NCI-H82 (cell line): Measurements from ENCODE around the gene SLC4A1.

ENCODE experiments used
- DNase-seq: peaks from one replicate; lab custom pipeline; 2025; lab: John Stamatoyannopoulos, UW

Gene SLC4A1

GRCh38 chr17:44205962-44206824 lies 61.7 kb downstream of the SLC4A1 start:
- DNase-seq = no peak

- DNase-seq = no peak
Measured at GRCh38 chr17:44204441-44204882, 63.5 kb downstream of the SLC4A1 start.

- DNase-seq = peak; percentile 89
Measured at GRCh38 chr17:44203731-44204440, 64.0 kb downstream of the SLC4A1 start.

- no peak for DNase-seq
Measured at GRCh38 chr17:44202756-44203155, 65.2 kb downstream of the SLC4A1 start.

GRCh38 chr17:44200478-44201155 lies 67.3 kb downstream of the SLC4A1 start:
- DNase-seq = peak; percentile 78

- DNase-seq = peak; percentile 99
Measured at GRCh38 chr17:44199553-44200477, 68.1 kb downstream of the SLC4A1 start, which contains the start of gene ATXN7L3. Gene ATXN7L3, minus strand, starts transcription at chr17:44199884. Its CDS starts 1,814 bp downstream, at chr17:44198070.

GRCh38 chr17:44198721-44199552 lies 69.0 kb downstream of the SLC4A1 start:
- DNase-seq = peak; percentile 71
